Measurements from ENCODE around the gene FBXW2.

FBXW2 gene

GRCh38 chr9:120741701-120742100, 51.5 kb downstream of the FBXW2 start:
- TF ChIP-seq ZBTB7A (IDR thresholded peaks at IDR 0.05; ENCODE audit: low read depth) (no peak), TAF1 (IDR thresholded peaks at IDR 0.05; ENCODE audit: low read depth) (no peak), MAX (IDR thresholded peaks at IDR 0.05) (no peak), TEAD4 (IDR thresholded peaks at IDR 0.05) (no peak), TCF12 (IDR thresholded peaks at IDR 0.05; ENCODE audit: low read depth) (no peak), NFIC (IDR thresholded peaks at IDR 0.05) (no peak)

GRCh38 chr9:120741191-120741590, 52.0 kb downstream of the FBXW2 start:
- TF ChIP-seq YY1 (IDR thresholded peaks at IDR 0.05; ENCODE audit: low read depth) (no peak), TAF1 (IDR thresholded peaks at IDR 0.05; ENCODE audit: low read depth) (no peak), RAD21 (IDR thresholded peaks at IDR 0.05; ENCODE audit: low read depth) (no peak), MAX (IDR thresholded peaks at IDR 0.05) (no peak), NFIC (IDR thresholded peaks at IDR 0.05) (no peak), CREB1 (IDR thresholded peaks at IDR 0.05; ENCODE audit: low read depth) (no peak), USF1 (IDR thresholded peaks at IDR 0.05) (no peak), TCF12 (IDR thresholded peaks at IDR 0.05; ENCODE audit: low read depth) (no peak), TEAD4 (IDR thresholded peaks at IDR 0.05) (no peak), FOXM1 (IDR thresholded peaks at IDR 0.05; ENCODE audit: borderline replicate concordance, low read depth) (no peak), REST (IDR thresholded peaks at IDR 0.05; ENCODE audit: low read depth) (no peak)

GRCh38 chr9:120740132-120740531, 53.1 kb downstream of the FBXW2 start:
- no peak for TF ChIP-seq MAX (IDR thresholded peaks at IDR 0.05)
- no peak for TF ChIP-seq FOXM1 (IDR thresholded peaks at IDR 0.05; ENCODE audit: borderline replicate concordance, low read depth)
- no peak for TF ChIP-seq EP300 (IDR thresholded peaks at IDR 0.05; ENCODE audit: borderline replicate concordance)
- TF ChIP-seq RAD21 (IDR thresholded peaks at IDR 0.05; ENCODE audit: low read depth): no peak
- TF ChIP-seq YY1 (IDR thresholded peaks at IDR 0.05; ENCODE audit: low read depth): no peak

- TF ChIP-seq EP300 (IDR thresholded peaks at IDR 0.05; ENCODE audit: borderline replicate concordance): no peak
- no peak for TF ChIP-seq RAD21 (IDR thresholded peaks at IDR 0.05; ENCODE audit: low read depth)
- no peak for TF ChIP-seq FOXM1 (IDR thresholded peaks at IDR 0.05; ENCODE audit: borderline replicate concordance, low read depth)
- TF ChIP-seq TAF1 (IDR thresholded peaks at IDR 0.05; ENCODE audit: low read depth): no peak
- TF ChIP-seq USF1 (IDR thresholded peaks at IDR 0.05): no peak
- TF ChIP-seq CEBPB (IDR thresholded peaks at IDR 0.05): no peak
- no peak for TF ChIP-seq TEAD4 (IDR thresholded peaks at IDR 0.05)
- TF ChIP-seq MAX (IDR thresholded peaks at IDR 0.05): no peak
- TF ChIP-seq REST (IDR thresholded peaks at IDR 0.05; ENCODE audit: low read depth): no peak
- no peak for TF ChIP-seq CREB1 (IDR thresholded peaks at IDR 0.05; ENCODE audit: low read depth)
- no peak for TF ChIP-seq TCF12 (IDR thresholded peaks at IDR 0.05; ENCODE audit: low read depth)
These were observed 55.6 kb downstream of the FBXW2 start for GRCh38 chr9:120737416-120738165.

GRCh38 chr9:120736881-120737280, 56.3 kb downstream of the FBXW2 start:
- TF ChIP-seq MAX (IDR thresholded peaks at IDR 0.05) (no peak), TEAD4 (IDR thresholded peaks at IDR 0.05) (no peak), EP300 (IDR thresholded peaks at IDR 0.05; ENCODE audit: borderline replicate concordance) (no peak), ZBTB7A (IDR thresholded peaks at IDR 0.05; ENCODE audit: low read depth) (no peak), CREB1 (IDR thresholded peaks at IDR 0.05; ENCODE audit: low read depth) (no peak), TAF1 (IDR thresholded peaks at IDR 0.05; ENCODE audit: low read depth) (no peak), EGR1 (IDR thresholded peaks at IDR 0.05) (no peak), FOXM1 (IDR thresholded peaks at IDR 0.05; ENCODE audit: borderline replicate concordance, low read depth) (no peak), NFIC (IDR thresholded peaks at IDR 0.05) (no peak), USF1 (IDR thresholded peaks at IDR 0.05) (no peak), TCF12 (IDR thresholded peaks at IDR 0.05; ENCODE audit: low read depth) (no peak), YY1 (IDR thresholded peaks at IDR 0.05; ENCODE audit: low read depth) (no peak), REST (IDR thresholded peaks at IDR 0.05; ENCODE audit: low read depth) (no peak), RAD21 (IDR thresholded peaks at IDR 0.05; ENCODE audit: low read depth) (no peak), CEBPB (IDR thresholded peaks at IDR 0.05) (no peak)
